NCI-H446 treated with DMSO at 0.1 percent for 48 hours (cell line): Measurements from ENCODE around the gene SNX14.
A peak's percentile ranks its signal among the peaks of the same experiment; 100 is the strongest.

Source experiments
- DNase-seq: peaks from one replicate; lab custom pipeline; 2025; lab: John Stamatoyannopoulos, UW

SNX14 gene

DNA sequence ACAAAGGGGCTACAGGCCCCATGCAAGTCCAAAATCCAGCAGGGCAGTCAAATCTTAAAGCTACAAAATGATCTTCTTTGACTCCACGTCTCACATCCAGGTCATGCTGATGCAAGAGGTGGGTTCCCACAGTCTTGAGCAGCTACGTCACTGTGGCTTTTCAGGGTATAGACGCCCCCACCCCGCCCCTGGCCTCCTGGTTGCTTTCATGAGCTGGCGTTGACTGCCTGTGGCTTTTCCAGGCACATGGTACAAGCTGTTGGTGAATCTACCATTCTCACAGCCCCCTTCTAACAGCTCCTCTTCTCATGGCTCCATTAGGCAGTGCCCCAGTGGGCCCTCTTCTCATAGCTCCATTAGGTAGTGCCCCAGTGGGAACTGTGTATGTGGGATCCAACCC is 96.8 kb downstream of the SNX14 start:
- DNase-seq: no peak

DNA sequence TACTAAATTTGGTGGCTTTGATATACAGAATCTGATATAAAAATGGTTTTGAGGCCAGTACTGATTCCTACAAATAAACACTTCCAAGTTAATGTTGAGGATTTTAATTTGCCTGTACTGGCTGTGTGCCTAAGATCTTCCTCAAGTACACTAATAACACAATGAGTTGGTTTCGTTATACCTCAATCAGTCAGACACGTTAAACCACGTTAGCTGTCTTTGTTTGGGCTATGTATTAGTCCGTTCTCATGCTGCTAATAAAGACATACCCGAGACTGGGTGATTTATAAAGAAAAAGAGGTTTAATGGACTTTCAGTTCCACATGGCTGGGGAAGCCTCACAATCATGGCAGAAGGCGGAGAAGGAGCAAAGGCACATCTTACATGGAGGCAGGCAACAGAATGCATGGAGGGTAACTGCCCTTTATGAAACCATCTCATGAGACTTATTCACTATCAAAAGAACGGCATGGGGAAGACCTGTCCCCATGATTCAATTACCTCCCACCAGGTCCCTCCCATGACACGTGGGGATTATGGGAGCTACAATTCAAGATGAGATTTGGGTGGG is 97.6 kb downstream of the SNX14 start:
- DNase-seq: no peak

- no peak for DNase-seq
Measured at GRCh38 chr6:85494547-85495536, 98.8 kb downstream of the SNX14 start.

GRCh38 chr6:85493389-85493788 is 100.3 kb downstream of the SNX14 start:
- no peak for DNase-seq

GRCh38 chr6:85490516-85491248 is 103.0 kb downstream of the SNX14 start:
- no peak for DNase-seq

DNA sequence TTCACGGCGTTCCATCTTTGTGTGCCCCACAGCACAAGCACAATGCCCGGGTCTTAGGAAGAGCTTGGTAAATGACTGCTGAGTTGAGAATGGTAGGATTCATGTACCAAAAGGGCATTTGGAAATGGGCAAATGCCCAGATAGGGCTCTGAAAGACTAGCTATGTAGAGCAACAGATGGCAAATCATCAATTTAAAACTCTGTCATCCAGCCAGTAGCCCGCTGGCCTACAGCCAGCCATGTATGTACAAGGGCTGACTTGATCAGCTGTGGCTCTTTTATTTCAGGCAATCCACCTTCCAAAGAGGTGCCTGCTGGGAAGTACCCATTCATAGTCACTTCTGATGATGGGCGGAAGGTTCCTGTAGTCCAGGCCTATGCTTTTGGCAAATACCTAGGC is 108.7 kb downstream of the SNX14 start:
- DNase-seq: peak; percentile 61

GRCh38 chr6:85483846-85484245 is 109.8 kb downstream of the SNX14 start:
- no peak for DNase-seq

DNA sequence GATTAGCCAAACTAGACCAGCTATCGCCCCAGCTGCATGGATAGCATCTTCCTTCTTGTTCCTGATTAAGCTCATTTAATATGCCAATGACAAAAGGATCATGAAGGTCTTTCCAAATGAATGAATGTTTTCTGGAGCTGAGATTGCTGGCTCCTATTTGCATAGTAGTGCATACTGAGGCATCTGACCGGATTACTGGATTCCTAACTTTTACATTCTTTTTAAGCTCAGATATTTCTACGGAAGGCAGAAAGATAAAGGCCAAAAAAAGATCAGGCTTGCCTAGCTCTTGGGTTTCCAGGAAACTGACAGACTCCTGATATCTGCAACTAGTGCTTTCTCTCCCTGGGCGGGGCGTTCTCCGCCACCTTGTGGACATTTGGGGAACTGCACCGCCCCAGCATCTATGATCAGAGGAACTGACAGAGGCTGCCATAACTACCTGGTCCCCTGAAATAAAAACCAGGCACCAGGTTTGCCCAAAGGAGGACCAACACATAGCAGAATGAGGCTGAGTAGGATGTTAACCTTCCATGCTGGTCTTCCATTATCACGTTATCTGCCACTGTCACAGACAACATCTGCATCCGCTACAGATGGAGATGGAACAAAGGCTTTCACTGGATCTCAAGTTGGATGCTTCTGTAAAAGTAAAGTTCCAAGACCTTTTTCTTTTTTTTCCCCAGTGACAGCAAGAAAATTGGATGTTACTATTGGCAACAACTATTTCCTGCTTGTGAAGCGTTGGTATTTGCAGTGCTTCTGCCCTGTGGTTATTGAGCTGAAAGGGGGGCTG is 110.6 kb downstream of the SNX14 start:
- DNase-seq: no peak

DNA sequence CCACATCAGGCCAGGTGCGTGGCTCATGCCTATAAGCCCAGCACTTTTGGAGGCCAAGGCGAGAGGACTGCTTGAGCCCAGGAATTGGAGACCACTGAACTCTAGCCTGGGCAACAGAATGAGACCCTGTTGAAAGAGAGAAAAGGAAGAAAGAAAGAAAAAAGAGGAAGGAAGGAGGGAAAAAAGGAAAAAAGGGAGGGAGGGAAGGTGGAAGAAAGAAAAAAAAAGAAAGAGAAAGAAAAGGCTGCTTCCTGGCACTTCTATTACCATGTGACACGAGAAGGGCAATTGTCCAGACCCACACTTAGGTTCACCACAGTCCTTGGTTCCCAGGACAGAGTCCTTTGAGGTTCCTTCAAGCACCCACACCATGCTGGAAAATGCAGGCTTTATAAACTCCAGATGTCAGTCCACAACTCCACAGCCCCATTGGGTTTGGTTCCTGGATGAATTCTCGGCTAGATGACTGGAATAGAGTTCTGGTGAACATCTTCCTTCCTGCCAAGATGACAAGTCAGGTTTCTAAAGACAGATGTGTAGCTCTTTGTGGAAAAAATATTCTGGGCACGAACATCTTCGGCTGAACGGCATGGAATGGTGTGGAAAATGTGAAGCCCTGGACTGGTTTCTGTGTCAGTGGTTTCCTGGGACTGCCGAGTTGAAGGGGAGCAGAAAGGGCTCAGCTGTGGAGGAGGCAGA is 111.3 kb downstream of the SNX14 start:
- no peak for DNase-seq

GRCh38 chr6:85479208-85479607 is 114.5 kb downstream of the SNX14 start:
- DNase-seq: no peak

DNA sequence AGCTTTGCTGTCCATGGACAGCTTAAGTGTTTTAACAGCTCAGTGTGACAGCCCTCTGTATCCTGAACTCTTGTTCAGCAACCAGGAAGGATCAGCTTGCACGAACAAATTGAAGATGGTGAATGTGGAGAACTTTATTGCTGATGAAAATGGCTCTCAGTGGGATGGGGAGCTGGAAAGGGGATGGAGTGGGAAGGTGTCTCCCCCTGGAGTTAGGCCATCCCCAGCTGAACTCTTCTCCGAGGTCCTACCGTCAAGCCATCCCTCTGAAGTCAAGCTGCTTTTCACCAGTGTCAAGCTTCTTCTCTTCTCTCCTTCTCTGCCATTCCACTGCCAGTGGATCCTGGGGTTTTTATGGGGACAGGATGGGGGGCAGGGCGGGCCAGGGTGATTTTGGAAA is 117.1 kb downstream of the SNX14 start:
- DNase-seq: no peak

- DNase-seq: no peak
Measured at GRCh38 chr6:85473748-85474147, 119.9 kb downstream of the SNX14 start.

- no peak for DNase-seq
Measured at GRCh38 chr6:85472744-85473143, 120.9 kb downstream of the SNX14 start.

DNA sequence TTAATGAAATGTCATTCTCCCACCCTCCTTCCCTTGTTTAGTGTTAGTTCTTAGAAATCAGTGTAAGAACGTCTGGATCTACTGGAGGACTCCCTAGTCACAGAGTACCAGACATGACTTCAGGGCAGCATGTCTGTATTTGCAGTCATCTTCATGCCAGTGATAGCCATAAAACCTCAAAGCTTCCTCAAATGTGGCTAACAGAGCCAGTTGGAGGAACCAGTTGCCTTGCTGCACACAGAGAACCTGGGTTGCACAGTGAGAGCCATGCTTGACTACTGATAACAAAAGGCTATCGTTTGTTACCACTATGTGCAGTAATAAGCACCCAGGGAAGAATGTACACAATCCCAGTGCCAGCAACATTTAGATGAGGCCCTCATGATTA is 123.6 kb downstream of the SNX14 start:
- DNase-seq: no peak

DNA sequence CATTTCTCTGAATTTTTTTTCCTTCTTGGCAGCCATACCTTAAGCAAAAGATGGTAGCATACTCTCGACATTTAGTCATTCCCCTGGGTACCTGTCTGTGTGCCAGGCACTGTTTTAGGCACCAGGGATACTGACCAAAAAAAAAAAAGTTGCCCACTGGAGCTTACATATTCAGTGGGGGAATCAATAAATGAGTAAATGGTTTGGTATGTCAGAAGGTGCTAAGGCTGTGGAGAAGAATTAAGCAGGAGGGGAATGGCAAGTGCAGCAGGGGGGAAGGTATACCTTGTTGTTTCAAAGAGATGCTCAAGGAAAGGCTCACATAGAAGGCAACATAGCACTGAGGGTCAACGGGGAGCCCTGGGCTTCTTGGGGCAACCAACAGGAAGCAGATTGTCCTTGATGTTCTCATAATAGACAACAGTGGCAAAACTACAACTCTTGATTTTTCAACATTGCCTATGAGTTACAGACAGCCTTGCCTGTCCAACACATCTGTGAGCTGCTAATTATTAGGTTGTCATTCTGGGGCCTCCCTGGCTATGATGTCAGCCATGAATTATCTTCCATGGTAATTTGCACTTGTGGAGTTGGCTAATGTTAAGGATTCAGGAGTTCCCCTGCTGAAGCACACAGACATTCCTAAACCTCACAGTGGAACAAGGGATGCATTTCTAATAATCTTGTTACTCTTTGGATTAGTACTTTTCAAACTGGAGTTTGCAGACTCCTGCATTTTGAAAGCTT is 124.2 kb downstream of the SNX14 start:
- no peak for DNase-seq

- no peak for DNase-seq
Measured at GRCh38 chr6:85468326-85468725, 125.3 kb downstream of the SNX14 start.

DNA sequence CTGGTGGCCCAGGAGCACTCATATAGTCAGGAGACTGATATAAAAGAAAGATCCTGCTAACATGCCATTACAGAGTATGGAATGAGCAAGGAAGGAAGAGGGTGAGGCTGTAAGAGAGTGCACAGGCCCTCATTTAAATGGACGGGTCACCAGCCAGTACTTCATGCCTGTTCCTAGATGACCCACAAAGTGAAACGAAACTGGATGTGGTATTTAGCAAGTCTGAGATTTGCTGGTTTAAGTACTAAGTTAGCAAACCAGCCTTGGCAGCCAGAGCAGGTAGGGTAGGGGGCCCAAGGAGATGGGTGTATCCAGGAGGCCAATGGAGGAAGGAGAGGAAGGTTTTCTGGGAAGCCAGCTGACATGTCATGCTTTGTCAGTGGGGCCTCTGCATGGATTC is 127.9 kb downstream of the SNX14 start:
- no peak for DNase-seq

DNA sequence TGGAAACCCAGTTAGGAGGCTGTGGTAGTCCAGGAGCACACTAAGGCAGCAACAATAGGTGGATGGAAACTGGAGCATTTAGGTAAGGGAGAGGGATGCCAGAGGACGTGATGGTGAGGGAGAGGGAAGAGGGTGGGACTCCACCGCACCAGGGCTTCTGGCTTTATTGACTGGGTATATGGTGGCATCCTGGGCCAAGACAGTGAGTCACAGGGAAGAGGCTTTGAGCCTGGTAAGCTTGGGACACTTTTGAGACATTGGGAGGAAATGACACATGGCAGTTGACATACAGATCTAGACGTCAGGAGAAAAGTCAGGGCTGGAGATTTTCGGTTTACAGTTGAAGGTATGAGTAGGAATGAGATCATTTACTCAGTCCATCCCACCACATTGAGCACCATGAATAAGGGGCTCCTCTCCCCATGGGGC is 128.9 kb downstream of the SNX14 start:
- DNase-seq: no peak

DNA sequence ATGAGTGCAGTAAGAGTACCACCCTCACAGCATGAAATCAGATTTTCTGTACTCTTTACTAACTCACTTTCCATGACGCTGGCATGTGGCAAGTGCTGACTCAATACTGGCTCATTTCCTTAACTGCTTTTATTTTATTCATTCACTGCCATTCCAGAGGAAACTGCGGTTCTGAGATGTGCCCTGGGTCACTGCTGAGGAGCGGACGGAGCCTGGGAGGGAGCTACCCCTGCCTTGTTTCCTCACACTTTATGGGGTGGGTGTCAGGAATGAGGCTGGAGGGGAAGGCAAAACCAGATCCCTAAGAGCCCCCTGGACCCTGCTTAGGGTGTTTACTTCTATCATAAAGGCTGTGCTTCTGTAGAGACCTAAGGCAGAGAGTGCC is 129.4 kb downstream of the SNX14 start:
- no peak for DNase-seq

GRCh38 chr6:85463621-85464259 is 129.9 kb downstream of the SNX14 start:
- no peak for DNase-seq
